Kidney glomerular epithelial cell (primary cell): ENCODE results near the gene IGDCC3.
"Not testable (repeated sequence)": the region's sequence is repeated elsewhere in the genome, so short reads cannot be mapped to it uniquely, and the experiment has no call there.

ENCODE experiments used
- DNase-seq: peaks from one replicate; lab custom pipeline; 2025; lab: John Stamatoyannopoulos, UW

IGDCC3 gene

GRCh38 chr15:65370885-65371284 lies 6.9 kb downstream of the IGDCC3 start:
- no peak for DNase-seq

DNA sequence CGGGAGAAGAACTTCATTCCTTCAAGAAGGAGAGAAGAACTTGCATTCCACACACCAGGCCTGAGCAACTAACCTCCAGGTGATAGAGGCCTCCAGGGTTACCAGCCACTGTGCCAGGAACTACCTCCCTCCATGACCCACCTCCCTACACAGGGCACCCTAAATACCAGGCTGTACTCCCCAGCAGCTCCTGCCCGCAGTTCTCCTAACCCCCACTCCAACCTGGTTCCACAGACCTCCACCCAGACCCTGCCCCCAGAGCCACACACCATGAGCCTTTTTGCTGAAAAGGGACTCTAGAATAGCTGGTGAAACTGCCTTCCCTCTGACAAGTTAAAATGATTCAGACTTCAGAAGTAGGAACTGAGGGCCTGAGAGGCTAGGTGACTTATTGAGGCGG lies 8.2 kb downstream of the IGDCC3 start:
- DNase-seq = no peak

DNA sequence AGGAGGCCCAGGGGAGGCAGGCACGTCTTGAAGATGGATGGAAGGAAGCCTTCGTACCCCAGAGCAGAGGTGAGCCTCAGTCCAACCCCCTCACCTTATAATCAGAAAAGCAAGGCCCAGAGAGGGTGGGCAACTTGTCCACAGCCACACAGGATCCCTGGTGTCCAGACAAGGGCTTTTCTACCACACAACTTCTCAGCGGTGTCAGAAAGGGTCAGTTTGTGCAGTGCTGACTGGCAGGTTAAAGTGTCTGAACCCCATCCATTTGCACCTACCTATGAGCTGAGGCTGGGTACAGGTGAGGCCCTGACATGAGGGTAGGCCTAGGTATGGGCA lies 8.6 kb downstream of the IGDCC3 start:
- no peak for DNase-seq

DNA sequence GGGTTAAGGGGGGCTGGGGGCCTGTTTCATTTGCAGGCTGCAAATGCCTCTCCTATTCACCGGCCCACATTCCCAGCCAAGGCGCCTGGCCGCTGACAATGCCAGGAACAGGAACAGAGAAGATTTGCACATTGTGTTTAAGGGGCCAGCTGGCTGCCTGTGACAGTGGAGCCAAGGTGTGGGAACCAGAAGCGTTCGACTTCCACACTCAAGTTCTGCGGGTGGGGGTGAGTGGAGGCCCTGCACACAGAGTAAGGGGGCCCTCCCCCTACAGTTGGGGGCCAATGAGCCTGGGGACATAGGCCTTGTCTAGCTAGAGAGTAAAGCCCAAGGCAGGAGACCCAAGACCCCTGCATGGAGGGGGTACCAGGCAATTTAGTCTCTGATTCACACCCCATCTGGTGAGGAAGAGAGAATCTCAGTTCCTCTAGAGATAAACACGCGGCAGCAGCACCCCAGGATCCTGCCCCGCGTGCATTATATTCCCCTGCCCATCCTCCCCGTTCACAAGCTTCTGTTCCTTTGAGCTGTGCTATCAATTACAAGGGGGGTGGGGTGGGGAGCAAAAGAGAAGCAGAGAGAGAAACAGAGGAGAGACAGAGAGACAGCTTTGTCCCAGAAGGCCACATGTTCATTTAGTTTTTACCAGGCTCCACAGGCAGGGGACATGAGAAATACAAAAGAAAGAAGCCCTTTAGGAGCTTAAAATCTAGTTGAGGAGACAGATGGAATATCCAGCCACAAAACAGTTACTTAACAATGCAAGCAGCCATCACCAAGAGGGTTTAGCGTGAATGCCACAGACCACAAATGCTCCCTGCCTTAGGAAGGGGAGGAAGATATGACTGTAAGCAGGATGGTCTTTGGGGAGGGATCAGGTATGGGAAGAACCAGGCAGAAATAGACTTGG lies 9.2 kb downstream of the IGDCC3 start:
- DNase-seq = no peak

GRCh38 chr15:65366122-65366892 lies 11.5 kb downstream of the IGDCC3 start:
- DNase-seq = no peak

DNA sequence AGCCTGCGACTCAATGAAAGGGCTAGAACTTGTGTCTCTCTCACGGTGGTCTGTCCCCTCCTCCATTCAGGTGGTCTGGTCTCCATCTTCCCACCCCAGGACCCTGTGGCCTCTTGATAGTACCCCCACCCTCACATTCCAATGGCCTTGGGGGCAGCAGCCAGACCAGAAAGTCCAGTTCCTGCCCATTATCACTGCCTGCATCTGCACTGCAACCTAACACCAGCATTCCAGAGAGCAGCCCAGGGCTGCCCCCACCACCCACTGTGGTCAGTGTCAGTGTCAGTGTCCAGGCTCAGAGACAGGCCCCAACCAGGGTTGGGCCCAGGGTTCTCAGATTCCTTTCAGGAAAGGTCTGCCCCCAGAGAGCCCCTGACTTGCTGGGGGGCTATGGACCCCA lies 12.6 kb downstream of the IGDCC3 start:
- no peak for DNase-seq

- DNase-seq = no peak
Measured at GRCh38 chr15:65363766-65364165, 14.0 kb downstream of the IGDCC3 start.

GRCh38 chr15:65363306-65363705 lies 14.5 kb downstream of the IGDCC3 start:
- no peak for DNase-seq

- no peak for DNase-seq
Measured at GRCh38 chr15:65362491-65362890, 15.3 kb downstream of the IGDCC3 start.

DNA sequence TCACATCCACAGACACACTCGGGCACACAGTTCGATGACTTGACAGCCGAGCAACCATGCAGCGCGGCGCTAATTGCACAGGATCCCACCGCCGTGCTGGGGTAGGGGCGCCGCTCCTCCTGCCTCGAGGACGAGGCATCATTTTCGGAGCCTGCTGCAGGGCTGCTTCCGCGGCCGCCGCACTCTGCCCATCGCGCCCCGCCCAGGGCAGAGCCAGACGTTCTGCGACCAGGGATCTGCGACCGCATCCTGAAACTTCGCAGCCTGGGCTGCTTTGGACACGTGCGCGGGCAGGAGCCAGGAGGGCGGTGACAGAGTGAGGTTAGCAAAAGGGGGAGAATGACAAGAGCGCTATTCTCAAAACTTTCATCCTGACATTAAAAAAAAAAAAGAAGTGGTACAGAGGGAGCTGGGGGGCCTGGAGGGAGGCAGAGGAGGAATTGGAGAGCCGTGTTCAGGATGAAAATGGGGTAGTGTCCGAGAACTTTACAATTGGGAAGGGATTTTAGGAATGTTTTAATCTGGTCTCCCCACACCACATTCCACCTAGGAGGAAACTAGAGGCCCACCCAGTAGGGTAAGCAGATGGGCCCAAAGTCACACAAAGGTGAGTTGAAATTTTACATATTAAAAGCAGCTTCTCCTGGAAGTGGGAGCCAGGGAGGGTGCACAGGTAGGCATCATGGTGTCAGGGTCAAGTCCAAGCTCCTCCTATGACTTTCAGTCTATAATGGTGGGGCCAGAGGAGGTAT lies 15.9 kb downstream of the IGDCC3 start:
- no peak for DNase-seq

GRCh38 chr15:65360506-65360905 lies 17.3 kb downstream of the IGDCC3 start:
- no peak for DNase-seq

GRCh38 chr15:65355988-65356353 lies 21.8 kb downstream of the IGDCC3 start:
- no peak for DNase-seq

DNA sequence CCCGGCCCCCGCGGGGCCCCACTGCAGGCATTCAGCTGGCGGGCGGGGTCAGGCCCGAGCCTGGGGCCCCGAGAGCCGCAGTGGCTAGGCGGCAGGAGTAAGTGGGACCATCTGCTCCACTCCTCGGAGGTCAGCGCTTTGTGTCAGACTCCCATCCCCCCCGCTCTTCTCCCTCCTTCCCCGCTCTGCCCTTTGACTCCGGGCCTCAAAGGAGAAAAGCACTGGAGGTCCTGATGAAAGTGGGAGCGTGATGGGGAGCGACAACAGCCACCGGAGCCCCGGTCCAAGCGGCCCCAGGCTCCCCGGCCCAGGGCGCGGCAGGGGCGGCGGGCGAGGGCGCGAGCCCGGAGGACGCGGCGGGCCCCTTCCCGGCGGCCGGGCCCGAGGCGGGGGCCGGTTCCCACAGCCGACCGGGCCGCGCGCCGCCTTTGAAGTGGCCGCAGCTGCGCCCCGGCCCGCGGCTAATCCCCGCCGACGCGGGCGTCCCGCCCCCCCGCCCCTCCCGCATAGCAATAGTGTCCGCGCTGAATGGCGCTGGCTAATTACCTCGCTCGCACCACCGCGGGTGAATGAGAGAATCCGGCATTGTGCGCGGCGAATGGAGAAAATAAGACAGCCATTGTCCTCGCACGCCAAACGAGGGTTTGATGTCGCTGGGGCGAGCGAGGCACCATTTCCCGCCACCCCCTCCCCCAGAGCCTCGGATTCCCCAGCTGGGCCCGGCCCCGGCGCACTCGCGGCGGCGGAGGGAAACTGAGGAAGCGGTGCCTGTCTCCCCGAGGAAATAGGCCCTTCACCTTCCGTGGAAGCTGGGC lies 22.4 kb downstream of the IGDCC3 start:
- no peak for DNase-seq

- DNase-seq = no peak
Measured at GRCh38 chr15:65354835-65355172, 23.0 kb downstream of the IGDCC3 start.

- DNase-seq = not testable (repeated sequence)
Measured at GRCh38 chr15:65351972-65352371, 25.8 kb downstream of the IGDCC3 start.

- DNase-seq = no peak
Measured at GRCh38 chr15:65349338-65349737, 28.5 kb downstream of the IGDCC3 start.

- not testable (repeated sequence) for DNase-seq
Measured at GRCh38 chr15:65347756-65348155, 30.0 kb downstream of the IGDCC3 start.

DNA sequence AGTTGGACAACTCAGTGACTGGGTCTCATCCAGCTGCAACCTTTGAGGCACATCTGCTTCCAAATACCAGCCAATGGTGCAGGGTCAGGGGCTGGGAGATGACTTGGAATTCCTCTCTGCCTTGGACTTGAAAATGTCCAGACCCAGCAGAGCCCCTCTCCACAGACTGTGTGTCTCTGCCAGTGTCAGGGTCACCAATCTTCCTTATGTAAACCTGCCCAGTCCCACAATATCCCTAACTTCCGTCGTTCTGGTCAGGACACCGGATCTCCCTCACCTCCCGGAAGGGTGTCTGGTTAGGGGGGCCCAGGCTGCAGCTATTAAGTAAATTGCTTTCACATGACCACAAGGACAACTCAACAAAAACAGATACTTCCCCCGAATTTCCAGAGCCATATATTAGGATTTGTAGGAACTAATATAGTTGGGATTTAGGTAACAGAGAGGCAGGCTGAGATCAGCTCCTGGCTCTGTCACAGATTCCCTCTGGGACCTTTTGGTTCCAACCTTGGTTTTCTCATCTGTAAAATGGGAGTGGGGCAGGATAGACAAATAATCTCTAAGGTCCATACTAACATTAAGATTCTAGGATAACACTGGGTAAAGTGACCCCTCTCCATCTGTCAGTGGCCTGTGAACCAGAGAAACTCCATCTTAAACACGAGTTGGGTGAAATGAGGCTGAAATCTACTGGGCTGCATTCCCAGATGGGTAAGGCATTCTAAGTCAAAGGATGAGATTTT lies 30.8 kb downstream of the IGDCC3 start:
- no peak for DNase-seq

DNA sequence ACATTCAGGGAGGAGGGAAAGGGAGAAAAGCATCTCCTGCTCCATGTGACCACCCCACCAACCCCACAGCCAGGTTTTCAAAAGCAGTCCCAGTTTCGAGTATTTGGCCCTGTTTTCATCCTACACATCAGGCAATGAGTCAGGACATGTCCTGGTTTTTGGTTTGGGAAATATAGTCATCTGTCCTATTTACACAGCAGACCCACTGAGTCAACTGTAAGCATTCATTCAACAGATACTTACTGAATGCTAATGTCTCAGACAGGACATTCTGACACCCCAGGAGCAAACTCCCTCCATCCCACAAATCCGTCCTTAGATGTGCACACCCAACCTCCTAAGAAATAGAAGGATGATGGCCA lies 32.9 kb downstream of the IGDCC3 start:
- no peak for DNase-seq

DNA sequence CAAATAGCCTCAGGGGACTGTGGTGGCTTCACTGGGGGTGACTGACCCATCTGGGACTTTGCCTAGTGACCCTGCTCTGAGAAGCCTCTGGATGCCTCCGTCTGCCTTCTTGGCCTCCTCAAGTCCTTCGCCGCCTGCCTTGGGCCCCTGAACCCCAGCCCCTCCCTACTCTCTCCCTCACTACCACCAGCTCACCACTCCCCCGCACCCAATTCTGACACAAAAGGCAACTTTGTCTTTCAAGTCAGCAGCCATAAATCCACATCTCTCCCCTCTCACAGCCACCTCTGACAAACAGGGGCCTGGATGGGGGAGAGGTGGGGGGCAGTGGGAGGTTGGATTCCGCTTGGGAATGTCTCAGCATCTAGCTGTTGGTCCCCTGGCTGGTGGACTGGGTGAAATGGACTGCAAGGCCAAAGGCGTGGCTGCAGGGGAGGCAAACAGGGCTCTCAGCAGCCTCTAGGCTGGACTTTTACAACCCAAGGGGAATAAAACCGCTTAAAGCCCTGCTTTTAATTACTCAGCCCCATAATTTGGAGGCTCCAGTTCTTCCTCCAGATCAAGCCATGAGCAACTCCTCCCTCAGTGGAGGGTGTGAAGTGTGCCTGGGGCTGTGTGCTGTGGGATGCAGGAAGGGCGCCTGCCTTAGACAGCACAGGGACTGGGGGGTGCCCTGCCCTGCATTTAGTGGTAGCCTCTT lies 33.4 kb downstream of the IGDCC3 start:
- no peak for DNase-seq
